Activated CD4-positive, alpha-beta T cell treated with anti-CD3 and anti-CD28 coated beads for 1 hour (primary cell): ENCODE results near the gene NR4A3.
"Not testable (repeated sequence)": the region's sequence is repeated elsewhere in the genome, so short reads cannot be mapped to it uniquely, and the experiment has no call there.

Experiments
- DNase-seq: peaks from one replicate; pipeline ENCODE4 v3.0.0-alpha.2; 2020

Gene NR4A3

GRCh38 chr9:99835581-99835980 lies 13.9 kb downstream of the NR4A3 start:
- no peak for DNase-seq

GRCh38 chr9:99840072-99840471 lies 18.4 kb downstream of the NR4A3 start:
- DNase-seq, result no peak

- no peak for DNase-seq
These were observed 23.4 kb downstream of the NR4A3 start for GRCh38 chr9:99845063-99845462.

GRCh38 chr9:99848447-99848846 lies 26.8 kb downstream of the NR4A3 start:
- DNase-seq, result no peak

GRCh38 chr9:99850736-99851499 lies 29.2 kb downstream of the NR4A3 start:
- no peak for DNase-seq

GRCh38 chr9:99851500-99851822 lies 29.8 kb downstream of the NR4A3 start:
- DNase-seq, result no peak

- no peak for DNase-seq
These were observed 30.9 kb downstream of the NR4A3 start for GRCh38 chr9:99852617-99853016.

GRCh38 chr9:99855467-99856176 lies 33.9 kb downstream of the NR4A3 start:
- DNase-seq, result no peak

- DNase-seq, result not testable (repeated sequence)
These were observed 35.9 kb downstream of the NR4A3 start for GRCh38 chr9:99857576-99857975.

GRCh38 chr9:99858087-99858486 lies 36.4 kb downstream of the NR4A3 start:
- DNase-seq, result no peak

- DNase-seq, result no peak
These were observed 37.7 kb downstream of the NR4A3 start for GRCh38 chr9:99859243-99859980.

GRCh38 chr9:99860266-99860665 lies 38.6 kb downstream of the NR4A3 start:
- DNase-seq, result no peak

- DNase-seq, result no peak
These were observed 42.3 kb downstream of the NR4A3 start for GRCh38 chr9:99863955-99864354.

- no peak for DNase-seq
These were observed 44.7 kb downstream of the NR4A3 start for GRCh38 chr9:99866398-99866797.

GRCh38 chr9:99867536-99867935 lies 45.9 kb downstream of the NR4A3 start:
- no peak for DNase-seq

GRCh38 chr9:99867968-99868367 lies 46.3 kb downstream of the NR4A3 start:
- no peak for DNase-seq

GRCh38 chr9:99868845-99869244 lies 47.2 kb downstream of the NR4A3 start:
- no peak for DNase-seq

GRCh38 chr9:99870126-99870525 lies 48.4 kb downstream of the NR4A3 start:
- no peak for DNase-seq

GRCh38 chr9:99873531-99873930 lies 51.8 kb downstream of the NR4A3 start:
- no peak for DNase-seq

- no peak for DNase-seq
These were observed 52.4 kb downstream of the NR4A3 start for GRCh38 chr9:99873943-99874584.

- DNase-seq, result no peak
These were observed 54.5 kb downstream of the NR4A3 start for GRCh38 chr9:99876190-99876589.

- DNase-seq, result no peak
These were observed 57.0 kb downstream of the NR4A3 start for GRCh38 chr9:99878651-99879050.

- no peak for DNase-seq
These were observed 60.1 kb downstream of the NR4A3 start for GRCh38 chr9:99881769-99882168.
